Stimulated activated CD4-positive, alpha-beta T cell treated with anti-CD3 and anti-CD28 coated beads, Interleukin-2, amount 100 ng/mL, for 4 hours (primary cell): ENCODE data around the gene ATP10A.

Source experiments
- DNase-seq: peaks from one replicate; pipeline ENCODE4 v3.0.0-alpha.2; 2020; ENCODE audit warnings: low read depth

Gene ATP10A

DNA sequence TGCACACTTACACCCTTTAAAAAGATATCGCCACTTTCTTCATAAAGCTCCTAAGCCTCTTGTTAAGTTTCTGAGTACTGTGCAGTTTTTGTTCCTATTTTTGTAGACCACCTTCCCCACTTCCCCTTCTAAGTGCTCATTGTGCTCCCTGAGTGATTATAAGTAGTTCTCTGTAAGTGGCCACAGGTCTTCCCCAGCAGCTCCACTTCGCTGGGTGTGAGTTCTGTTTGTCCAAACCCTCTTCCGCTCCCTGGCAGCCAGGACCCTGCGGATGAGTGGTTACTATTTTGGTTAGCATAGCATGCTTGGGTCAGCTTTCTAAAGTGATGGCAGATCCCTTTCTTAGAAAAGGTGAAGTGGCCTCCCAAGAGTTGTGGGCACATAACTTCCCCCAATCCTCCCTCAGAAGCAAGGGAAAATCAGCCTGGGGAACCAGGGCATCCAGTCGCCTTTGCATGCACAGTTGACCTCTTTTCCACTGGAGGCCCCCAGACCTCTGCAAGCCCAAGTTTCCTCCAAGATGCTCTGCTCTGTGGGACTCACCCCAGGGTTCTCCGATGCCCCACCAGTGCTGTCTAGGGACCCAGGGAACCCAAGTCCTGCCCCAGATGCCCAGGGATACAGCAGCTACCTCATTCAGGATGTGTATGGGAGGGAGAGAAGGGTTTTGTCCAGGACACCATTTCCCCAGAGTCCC, 69.6 kb downstream of the ATP10A start:
- no peak for DNase-seq

GRCh38 chr15:25792128-25792527, 71.0 kb downstream of the ATP10A start:
- no peak for DNase-seq

DNA sequence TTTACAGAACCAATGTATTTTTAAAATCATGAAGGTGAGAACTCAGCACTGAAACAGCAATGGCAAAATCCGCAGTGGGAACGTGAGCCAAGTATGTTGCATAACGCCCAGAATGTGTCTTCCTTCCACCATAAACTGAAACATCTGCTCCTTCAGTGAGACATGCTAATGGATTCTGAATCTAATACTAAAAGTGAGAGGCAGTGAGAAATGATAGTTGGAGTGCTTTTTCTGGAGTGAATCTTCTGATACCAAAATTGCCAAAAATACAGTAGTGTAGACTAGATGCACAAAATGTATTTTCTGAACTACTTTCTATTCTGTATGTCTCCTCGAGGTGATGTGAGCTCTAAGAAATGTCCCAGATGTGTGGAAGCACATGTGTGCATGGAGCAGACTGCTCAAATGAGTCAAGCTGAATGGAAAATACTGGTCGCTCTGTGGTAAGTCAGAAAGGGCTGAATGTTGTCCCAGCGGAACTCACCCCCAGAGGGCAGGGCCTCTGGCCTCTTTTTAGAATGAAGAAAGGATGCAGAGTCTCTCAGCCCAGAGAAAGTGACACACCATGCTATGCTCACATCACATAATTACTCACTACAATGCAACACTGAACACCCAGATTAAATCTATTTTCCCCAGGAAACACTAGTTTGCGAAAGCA, 73.0 kb downstream of the ATP10A start:
- DNase-seq: peak; percentile 16

- DNase-seq: no peak
Measured at GRCh38 chr15:25789616-25789999, 73.5 kb downstream of the ATP10A start.

DNA sequence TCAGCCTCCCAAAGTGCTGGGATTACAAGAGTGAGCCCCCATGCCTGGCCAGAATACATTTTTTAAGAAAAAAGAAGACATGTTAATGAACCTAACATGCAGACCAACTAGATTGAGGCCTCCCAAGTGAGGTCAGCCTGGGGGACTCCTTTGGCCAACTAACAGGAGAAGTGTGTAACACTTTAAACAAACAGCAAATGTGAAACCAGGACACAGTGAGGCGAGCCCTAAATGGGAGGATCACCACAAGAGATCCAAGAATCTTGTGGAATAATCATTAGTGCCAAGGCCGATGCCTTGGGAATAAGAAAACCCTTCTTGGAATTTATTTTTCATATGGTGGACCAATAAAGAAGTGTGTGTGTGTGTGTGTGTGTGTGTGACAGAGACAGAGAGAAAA, 73.9 kb downstream of the ATP10A start:
- DNase-seq: no peak

DNA sequence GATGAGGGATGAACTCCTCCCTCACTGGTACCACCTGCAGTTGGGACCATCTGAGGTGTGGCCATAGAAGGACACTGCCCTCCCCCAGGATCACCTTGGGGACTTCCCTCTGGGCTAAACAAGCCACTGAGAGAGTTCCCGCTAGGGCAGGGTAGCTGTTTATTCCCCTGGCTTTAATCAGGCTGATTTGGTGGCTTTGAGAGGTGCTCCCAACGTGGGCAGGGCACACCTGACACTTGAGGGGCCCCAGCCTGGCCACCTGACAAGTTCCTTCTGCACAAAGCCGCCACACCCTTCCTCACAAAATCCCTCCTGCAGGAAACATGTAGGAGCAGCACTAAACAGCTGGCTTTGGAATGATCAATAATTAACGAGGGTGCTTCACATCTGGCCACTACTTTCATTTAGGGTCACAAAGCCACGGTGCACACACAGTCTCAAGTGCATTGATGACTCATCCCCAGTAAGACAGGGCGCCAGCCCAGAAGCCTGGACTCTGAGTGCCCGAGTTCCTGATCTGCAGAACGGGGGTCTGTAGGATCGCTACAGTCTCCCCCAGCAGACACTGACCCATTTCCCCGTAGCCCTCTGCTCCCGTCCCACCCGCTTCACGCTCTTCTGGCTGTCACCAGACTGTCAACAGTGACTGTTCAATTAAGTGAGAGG, 75.1 kb downstream of the ATP10A start:
- no peak for DNase-seq

DNA sequence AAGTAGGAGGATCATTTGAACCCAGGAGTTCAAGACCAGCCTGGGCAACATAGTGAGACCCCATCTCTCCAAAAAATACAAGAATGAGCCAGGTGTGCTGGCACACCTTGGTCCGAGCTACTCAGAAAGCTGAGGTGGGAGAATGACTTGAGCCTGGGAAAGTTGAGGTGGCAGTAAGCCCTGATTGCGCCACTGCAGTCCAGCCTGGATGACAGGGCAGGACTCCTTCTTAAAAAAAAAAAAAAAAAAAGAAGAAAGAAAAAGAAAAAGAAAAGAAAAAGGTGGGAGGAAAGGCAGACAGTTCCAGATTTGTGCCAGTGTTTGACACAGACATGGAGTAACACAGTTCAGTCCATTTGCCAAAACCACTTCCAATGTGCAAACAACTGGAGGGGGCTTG, 75.7 kb downstream of the ATP10A start:
- DNase-seq: no peak

DNA sequence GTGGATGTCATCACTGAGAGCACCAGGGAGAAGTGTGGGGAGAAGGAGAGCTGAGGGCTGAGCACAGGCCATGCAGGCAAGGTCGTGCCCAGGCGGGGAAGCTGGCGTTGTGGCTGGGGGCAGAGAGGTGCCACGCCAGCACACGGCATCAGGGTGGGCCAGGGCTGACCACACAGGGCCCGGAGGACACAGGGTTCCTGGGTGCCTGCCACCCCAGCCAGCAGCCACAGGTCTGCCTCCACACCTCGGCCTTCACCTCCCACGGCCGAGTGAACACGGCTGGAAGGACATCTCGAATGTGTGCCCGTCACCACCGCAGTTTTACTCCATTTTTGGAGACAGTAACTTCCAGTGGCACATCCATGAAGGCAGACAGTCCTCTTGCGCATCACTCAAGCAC, 77.1 kb downstream of the ATP10A start:
- DNase-seq: no peak

DNA sequence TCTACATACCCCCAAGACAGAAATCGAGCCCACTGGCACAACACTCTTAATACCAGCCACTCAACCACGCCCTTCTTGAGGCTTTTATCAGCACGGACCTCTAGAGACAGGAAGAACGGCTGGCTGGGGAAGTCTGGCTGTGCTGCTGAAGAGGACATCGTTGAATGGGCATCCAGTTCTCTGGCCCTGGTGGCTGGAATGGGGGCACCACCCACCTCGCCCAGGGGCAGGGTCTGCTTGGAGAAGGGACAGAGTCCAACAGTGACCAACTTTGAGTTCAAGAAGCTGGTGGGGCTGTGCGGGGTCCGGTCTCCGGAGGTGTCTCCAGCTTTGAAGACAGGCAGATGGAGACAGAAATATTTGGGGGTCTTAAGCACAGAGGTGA, 77.5 kb downstream of the ATP10A start:
- DNase-seq: no peak

- no peak for DNase-seq
Measured at GRCh38 chr15:25784876-25785640, 78.1 kb downstream of the ATP10A start.

DNA sequence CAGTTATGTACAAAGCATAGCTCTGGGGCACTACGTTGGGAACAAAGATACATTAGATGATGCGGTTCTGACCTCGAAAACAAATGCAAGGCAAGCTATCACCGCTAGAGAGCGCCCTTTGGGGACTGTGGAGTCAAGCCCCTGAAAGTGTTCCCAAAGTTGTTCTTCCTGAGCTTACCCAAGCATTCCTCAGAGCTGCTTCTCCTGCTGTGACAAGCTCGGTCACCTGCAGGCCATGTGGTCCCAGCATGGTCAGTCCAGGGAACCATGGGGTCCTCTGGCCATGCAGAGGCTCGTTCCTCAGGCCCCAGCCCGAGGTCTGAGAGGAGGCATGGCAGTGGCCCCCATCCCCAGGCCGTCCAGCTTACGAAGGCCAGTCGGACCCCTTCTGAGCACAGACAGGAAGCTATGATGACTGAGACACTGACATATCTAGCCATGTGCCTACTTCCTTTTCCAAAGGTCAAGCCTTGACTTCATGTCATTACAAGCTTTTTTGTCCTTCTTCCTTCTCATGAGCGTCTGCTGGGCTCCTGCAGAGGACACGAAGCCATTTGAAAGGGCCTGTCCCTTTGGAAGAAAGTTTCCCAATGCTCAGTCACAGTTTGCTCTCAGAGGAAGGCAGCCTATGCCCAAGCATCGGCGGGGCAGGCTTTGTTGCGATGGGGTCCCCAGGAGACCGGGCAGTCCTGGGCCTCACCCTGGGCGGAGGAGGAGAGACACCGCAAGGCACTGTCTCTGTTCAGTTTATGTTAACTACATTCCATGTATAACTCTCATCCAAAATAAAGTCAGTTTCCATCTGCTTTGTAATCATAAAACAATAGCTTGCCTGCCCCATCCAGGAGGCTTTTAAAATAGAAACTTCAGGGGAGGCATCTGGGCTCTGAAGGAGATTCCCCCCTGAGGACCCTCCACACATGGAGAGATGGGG, 79.3 kb downstream of the ATP10A start:
- peak; percentile 22 for DNase-seq

DNA sequence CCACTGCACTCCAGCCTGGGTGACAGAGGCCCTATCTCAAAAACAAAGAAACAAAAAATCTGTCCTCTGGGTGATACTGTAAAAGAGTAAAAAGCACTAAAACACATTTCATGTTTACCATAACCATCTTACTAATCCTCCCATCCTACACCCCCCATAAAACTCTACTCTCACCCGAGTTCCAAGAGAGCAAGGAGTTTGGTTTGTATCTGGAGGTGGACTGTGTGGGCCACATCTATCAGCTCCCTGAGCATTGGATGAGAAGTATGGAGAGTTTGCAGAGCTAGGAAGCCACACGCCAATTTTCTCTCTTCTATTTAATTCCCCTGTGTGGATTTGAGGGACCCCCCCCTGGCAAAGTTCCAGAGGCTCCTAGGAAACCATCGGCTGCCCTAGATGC, 80.0 kb downstream of the ATP10A start:
- no peak for DNase-seq

GRCh38 chr15:25780479-25781255, 82.5 kb downstream of the ATP10A start:
- no peak for DNase-seq

- no peak for DNase-seq
Measured at GRCh38 chr15:25778161-25778560, 85.0 kb downstream of the ATP10A start.

DNA sequence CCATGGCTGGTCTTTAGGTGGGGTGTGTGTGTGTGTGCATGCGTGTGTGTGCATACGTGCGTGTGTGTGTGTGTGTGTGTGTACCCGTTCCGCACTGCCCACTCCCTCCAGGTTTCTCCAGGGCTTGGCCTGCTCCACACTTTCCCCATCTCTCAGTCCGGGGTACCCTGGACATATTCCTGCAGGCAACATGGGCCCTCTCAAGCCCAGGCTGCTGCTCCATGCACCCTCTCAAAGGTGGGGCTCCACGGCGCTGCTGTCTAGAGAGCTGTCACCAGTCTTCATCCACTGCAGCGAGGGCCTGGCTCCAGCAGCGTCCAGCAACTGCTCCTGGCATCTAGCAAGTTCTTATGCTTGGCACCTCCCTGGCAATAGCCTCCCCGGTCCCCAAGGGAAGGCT, 86.1 kb downstream of the ATP10A start:
- no peak for DNase-seq

DNA sequence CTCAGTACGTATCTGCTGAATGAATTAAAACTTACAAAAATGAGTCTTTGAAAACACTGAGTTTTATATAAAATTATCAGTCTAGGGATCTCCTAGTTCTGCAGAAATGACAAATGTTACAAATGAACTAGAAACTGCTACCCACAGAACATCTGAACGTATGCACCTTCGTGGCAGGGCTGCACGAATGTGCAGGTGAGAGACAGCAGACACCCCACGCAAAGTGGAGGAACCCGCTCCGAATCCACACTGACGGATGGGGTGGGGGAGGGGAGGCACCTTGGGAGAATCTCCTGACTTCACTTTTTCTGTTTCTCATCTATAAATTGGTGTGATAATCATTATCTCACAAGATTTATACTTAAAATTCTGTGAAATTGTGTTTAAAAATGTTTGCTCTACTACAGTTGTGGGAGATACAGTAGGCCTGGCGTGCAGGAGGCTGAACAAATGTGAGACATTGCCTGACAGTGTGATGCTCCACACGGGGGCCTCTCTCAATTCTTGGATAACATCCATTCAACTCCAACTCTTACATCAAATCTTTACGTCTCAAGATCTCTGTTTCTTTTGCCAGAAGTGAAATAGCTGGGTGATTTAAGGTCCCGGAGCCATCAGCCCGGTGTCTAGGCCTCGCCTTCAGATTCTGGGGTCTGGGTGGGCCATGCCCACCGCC, 86.9 kb downstream of the ATP10A start:
- DNase-seq: no peak

DNA sequence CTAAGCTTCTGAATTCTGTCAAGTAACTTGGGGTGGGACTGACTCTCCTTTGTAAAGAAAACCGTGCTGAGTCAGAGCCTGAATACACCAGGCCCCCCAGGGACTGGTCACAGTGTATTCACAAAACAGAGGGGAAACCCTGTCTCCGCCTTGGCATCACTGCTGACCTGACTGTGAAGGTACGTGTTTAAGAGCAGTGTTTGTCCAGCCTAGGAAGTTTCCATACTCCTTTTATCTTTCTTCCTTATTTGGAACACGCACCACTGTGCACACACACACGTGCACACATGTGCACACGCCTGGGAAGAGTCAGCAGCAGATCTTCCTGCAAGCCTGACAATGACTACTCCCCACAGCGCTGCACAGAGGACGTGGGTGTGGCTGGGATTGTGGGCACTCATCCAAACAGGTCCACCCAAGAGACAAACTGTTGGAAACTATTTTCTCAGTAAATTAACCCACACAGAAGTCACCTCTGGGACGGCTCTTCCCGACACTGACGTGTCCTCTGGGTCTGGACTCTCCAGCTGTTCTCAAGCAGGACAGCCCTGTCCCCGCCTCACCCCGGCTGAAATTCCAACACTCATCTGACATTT, 87.7 kb downstream of the ATP10A start:
- DNase-seq: no peak

DNA sequence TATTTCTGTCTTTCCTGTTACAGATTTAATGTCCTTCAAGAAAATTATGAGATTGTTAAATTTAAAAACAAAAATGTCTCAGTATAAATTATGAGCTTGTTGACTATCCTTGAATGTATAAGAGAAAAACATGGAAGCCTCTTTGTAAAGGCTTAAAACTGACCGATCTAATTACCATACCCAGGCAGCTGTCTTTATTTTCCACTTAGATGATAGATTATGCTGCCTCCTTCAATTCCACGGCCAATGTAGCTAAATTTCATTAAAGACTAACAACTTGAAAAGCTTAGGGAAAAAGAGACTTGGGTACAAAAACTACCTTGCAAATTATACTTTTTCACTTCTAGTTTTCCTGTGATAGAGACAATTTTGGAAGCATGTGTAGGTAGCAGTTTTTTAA, 88.3 kb downstream of the ATP10A start:
- DNase-seq: no peak

DNA sequence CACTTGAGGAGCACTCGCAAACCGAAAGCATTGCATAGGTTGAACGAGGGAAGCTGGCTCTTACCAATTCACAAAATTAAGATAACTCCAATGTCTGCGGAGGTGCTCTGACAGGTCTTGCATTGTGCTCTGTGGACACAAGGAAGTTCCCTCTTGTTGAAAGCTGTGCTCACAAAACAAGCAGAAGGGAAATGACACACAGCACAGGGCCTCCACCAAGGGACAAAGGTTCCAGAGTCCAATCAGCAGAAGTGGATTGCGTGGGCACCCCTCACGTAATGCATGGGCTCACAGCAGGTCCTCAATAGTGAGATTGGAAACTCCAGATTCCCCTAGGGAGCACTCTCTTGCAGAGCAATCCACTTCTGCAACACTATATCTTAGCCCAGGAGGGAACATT, 89.9 kb downstream of the ATP10A start:
- no peak for DNase-seq

DNA sequence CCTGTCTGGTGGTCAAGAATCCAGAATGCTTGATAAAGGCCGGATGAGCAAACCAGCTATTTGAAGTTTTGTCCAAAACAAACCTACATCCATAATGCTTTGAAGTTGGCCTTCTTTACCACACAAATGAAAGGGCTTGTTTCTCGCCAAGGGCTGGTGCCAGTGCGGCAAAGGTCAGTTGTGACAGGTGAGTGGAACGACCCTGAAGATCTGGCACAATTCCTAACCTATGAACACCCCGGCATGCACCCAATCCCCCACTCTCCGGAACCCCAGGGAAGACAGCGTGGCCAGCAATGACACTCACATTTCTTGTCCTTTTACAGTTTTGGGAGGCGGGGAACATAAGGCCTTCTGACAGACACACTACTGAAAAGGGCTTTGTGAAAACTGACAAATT, 90.6 kb downstream of the ATP10A start:
- DNase-seq: no peak
